Neuronal stem cell (in vitro differentiated cells): ENCODE measurements around the gene PFN1.

Source experiments
- DNase-seq: peaks from one replicate; pipeline ENCODE4 v3.0.0-alpha.2; 2013; ENCODE audit warnings: low spot score
- H2AFZ ChIP-seq: one replicate; pipeline ENCODE4 v1.6.1; 2013; ENCODE audit warnings: mild to moderate bottlenecking, low read length, inconsistent platforms
- H2AK5ac ChIP-seq: 2 replicates; pipeline ENCODE4 v1.6.1; 2013; ENCODE audit warnings: low read depth, mild to moderate bottlenecking, inconsistent platforms, low read length, moderate library complexity, mixed read lengths
- H2BK120ac ChIP-seq: 2 replicates; pipeline ENCODE4 v1.6.1; 2013; ENCODE audit warnings: low read depth, mild to moderate bottlenecking, inconsistent platforms, low read length, moderate library complexity, mixed read lengths
- H2BK12ac ChIP-seq: one replicate; pipeline ENCODE4 v1.6.1; 2013; ENCODE audit warnings: low read length, inconsistent platforms
- H2BK15ac ChIP-seq: 2 replicates; pipeline ENCODE4 v1.6.1; 2013; ENCODE audit warnings: mild to moderate bottlenecking, low read length, inconsistent platforms, mixed read lengths
- H2BK5ac ChIP-seq: one replicate; pipeline ENCODE4 v1.6.1; 2013; ENCODE audit warnings: inconsistent platforms, mild to moderate bottlenecking, low read length, moderate library complexity
- H3K14ac ChIP-seq: one replicate; pipeline ENCODE4 v1.6.1; 2013; ENCODE audit warnings: low read length, inconsistent platforms
- H3K18ac ChIP-seq: 2 replicates; pipeline ENCODE4 v1.6.1; 2013; ENCODE audit warnings: low read length, inconsistent platforms
- H3K23ac ChIP-seq: 2 replicates; pipeline ENCODE4 v1.6.1; 2013; ENCODE audit warnings: low read depth, mild to moderate bottlenecking, mixed read lengths, low read length, inconsistent platforms; ENCODE audit not compliant: poor library complexity
- H3K27ac ChIP-seq: replicated peaks from 3 replicates; pipeline ENCODE4 v1.5.1; 2013; ENCODE audit warnings: low read length, inconsistent platforms
- H3K27me3 ChIP-seq, 3 experiments: 2 replicates each; pipeline ENCODE4 v1.6.1; 2013; ENCODE audit warnings: low read length in 3 of 3, mild to moderate bottlenecking in 2 of 3, inconsistent platforms in 1 of 3, low read depth in 1 of 3, mixed read lengths in 1 of 3, moderate library complexity in 1 of 3; ENCODE audit not compliant: control insufficient read depth in 3 of 3, insufficient read depth in 3 of 3
- H3K36me3 ChIP-seq, 2 donors: replicated peaks in 1 of 2; 2 replicates each; pipeline ENCODE4 v1.6.1; 2013; ENCODE audit warnings: low read length in 2 of 2; ENCODE audit not compliant: control insufficient read depth in 2 of 2, insufficient read depth in 2 of 2
- H3K4ac ChIP-seq: 2 replicates; pipeline ENCODE4 v1.6.1; 2013; ENCODE audit warnings: inconsistent platforms, mild to moderate bottlenecking, low read length, moderate library complexity
- H3K4me1 ChIP-seq, 2 donors: 1 replicate in 1 of 2; 2 replicates in 1 of 2; pipeline ENCODE4 v1.6.1; 2013; ENCODE audit warnings: low read length in 2 of 2, low read depth in 1 of 2; ENCODE audit not compliant: control insufficient read depth in 2 of 2, insufficient read depth in 1 of 2
- H3K4me2 ChIP-seq: one replicate; pipeline ENCODE4 v1.6.1; 2013; ENCODE audit warnings: mild to moderate bottlenecking, low read length, inconsistent platforms; ENCODE audit not compliant: insufficient read depth, poor library complexity, severe bottlenecking
- H3K4me3 ChIP-seq, 2 donors: 2 replicates each; pipeline ENCODE4 v1.5.1; 2013; ENCODE audit warnings: low read length in 2 of 2, mild to moderate bottlenecking in 2 of 2, inconsistent platforms in 1 of 2, moderate library complexity in 1 of 2
- H3K79me1 ChIP-seq: one replicate; pipeline ENCODE4 v1.6.1; 2013; ENCODE audit warnings: low read depth, mild to moderate bottlenecking, inconsistent platforms, low read length, moderate library complexity
- H3K9ac ChIP-seq: one replicate; pipeline ENCODE4 v1.6.1; 2013; ENCODE audit warnings: mild to moderate bottlenecking, low read depth, low read length, inconsistent platforms; ENCODE audit not compliant: poor library complexity
- H3K9me3 ChIP-seq, 2 donors: replicated peaks in 1 of 2; 2 replicates each; pipeline versions ENCODE3 to v1.6.1; 2013; ENCODE audit warnings: low read length in 2 of 2, mild to moderate bottlenecking in 2 of 2, inconsistent platforms in 1 of 2, low read depth in 1 of 2, mixed read lengths in 1 of 2, moderate library complexity in 1 of 2; ENCODE audit not compliant: control insufficient read depth in 2 of 2, insufficient read depth in 1 of 2
- H4K8ac ChIP-seq: one replicate; pipeline ENCODE4 v1.6.1; 2013; ENCODE audit warnings: low read depth, mild to moderate bottlenecking, inconsistent platforms, low read length, moderate library complexity
- H4K91ac ChIP-seq: one replicate; pipeline ENCODE4 v1.6.1; 2013; ENCODE audit warnings: low read length, low read depth, mild to moderate bottlenecking, inconsistent platforms; ENCODE audit not compliant: poor library complexity
- WGBS, 2 donors: extraction: QIAGEN DNeasy Blood & Tissue Kit; methylation state at CpG; one replicate each; pipeline ENCODE4 v1.1.7; 2013; ENCODE audit warnings: missing lambda C conversion rate in 2 of 2, mixed read lengths in 1 of 2; ENCODE audit not compliant: insufficient read length in 2 of 2, insufficient replicate concordance in 1 of 2; ENCODE audit errors: extremely low coverage in 2 of 2; 5-methylcytosine and 5-hydroxymethylcytosine counted together

The PFN1 gene

GRCh38 chr17:4960279-4960922, 12.1 kb upstream of the PFN1 start:
- Histone ChIP-seq H3K14ac (no peak overlapping the region), H2BK15ac (no peak overlapping the region), H2BK5ac (no peak overlapping the region), H3K4ac (no peak overlapping the region), H3K9me3 (peaks cover 0 to 4% of the 10 kb centered on the region in 2 donors), H3K18ac (no peak overlapping the region), H3K27ac (no peak overlapping the region), H3K4me1 (no peaks in the 10 kb centered on the region), H2AK5ac (no peak overlapping the region), H3K23ac (no peak overlapping the region), H4K91ac (no peak overlapping the region), H3K9ac (no peak overlapping the region), H3K4me2 (no peak overlapping the region), H3K36me3 (peaks cover 14 to 63% of the 10 kb centered on the region in 2 donors), H3K4me3 (no peak overlapping the region), H4K8ac (no peak overlapping the region), H2BK120ac (no peak overlapping the region), H3K79me1 (no peaks in the 10 kb centered on the region), H2AFZ (no peak overlapping the region), H3K27me3 (no peaks in the 10 kb centered on the region), H2BK12ac (no peak overlapping the region)
- DNase-seq: no peak
- no CpG with 5 or more reads among the region's 9 CpGs for WGBS, 2 donors

- Histone ChIP-seq H3K36me3 (peaks cover 14 to 59% of the 10 kb centered on the region in 2 donors), H3K4ac (no peak overlapping the region)
Measured at GRCh38 chr17:4959261-4959965, 11.1 kb upstream of the PFN1 start.

GRCh38 chr17:4958102-4958501, 9.8 kb upstream of the PFN1 start:
- H3K4me1 ChIP-seq: no peaks in the 10 kb centered on the region
- H4K8ac ChIP-seq: no peak overlapping the region
- H3K14ac ChIP-seq: no peak overlapping the region
- H2AFZ ChIP-seq: no peak overlapping the region
- H3K9me3 ChIP-seq: no peaks in the 10 kb centered on the region
- H2BK15ac ChIP-seq: no peak overlapping the region
- H3K4me3 ChIP-seq: no peak overlapping the region
- no peak overlapping the region for H4K91ac ChIP-seq
- no peak overlapping the region for H2AK5ac ChIP-seq
- no peak overlapping the region for H2BK120ac ChIP-seq
- H3K27ac ChIP-seq: no peak overlapping the region
- no peaks in the 10 kb centered on the region for H3K79me1 ChIP-seq
- H2BK12ac ChIP-seq: no peak overlapping the region
- no peak overlapping the region for H3K18ac ChIP-seq
- no peak overlapping the region for H2BK5ac ChIP-seq
- no peak for DNase-seq
- no peak overlapping the region for H3K23ac ChIP-seq
- no peaks in the 10 kb centered on the region for H3K27me3 ChIP-seq
- H3K4me2 ChIP-seq: no peak overlapping the region
- H3K9ac ChIP-seq: no peak overlapping the region
- peaks cover 14 to 58% of the 10 kb centered on the region in 2 donors for H3K36me3 ChIP-seq
- no CpG with 5 or more reads among the region's 3 CpGs for WGBS, 2 donors
- H3K4ac ChIP-seq: no peak overlapping the region

More at GRCh38 chr17:4959261-4959965, 11.1 kb upstream of the PFN1 start:
- H2BK15ac ChIP-seq: no peak overlapping the region
- no peak overlapping the region for H3K18ac ChIP-seq
- no CpG with 5 or more reads among the region's 18 CpGs for WGBS, 2 donors
- no peak overlapping the region for H3K27ac ChIP-seq
- no peak overlapping the region for H3K23ac ChIP-seq
- H2BK12ac ChIP-seq: no peak overlapping the region
- no peaks in the 10 kb centered on the region for H3K4me1 ChIP-seq
- no peak for DNase-seq
- no peak overlapping the region for H2BK5ac ChIP-seq
- H2AFZ ChIP-seq: no peak overlapping the region
- no peaks in the 10 kb centered on the region for H3K79me1 ChIP-seq
- no peaks in the 10 kb centered on the region for H3K9me3 ChIP-seq
- no peak overlapping the region for H3K4me2 ChIP-seq
- H3K27me3 ChIP-seq: no peaks in the 10 kb centered on the region
- no peak overlapping the region for H3K14ac ChIP-seq
- no peak overlapping the region for H4K91ac ChIP-seq
- H3K9ac ChIP-seq: no peak overlapping the region
- no peak overlapping the region for H3K4me3 ChIP-seq
- H2AK5ac ChIP-seq: no peak overlapping the region
- no peak overlapping the region for H2BK120ac ChIP-seq
- H4K8ac ChIP-seq: no peak overlapping the region

- no peak overlapping the region for H2BK15ac ChIP-seq
- H2BK12ac ChIP-seq: no peak overlapping the region
- H2AFZ ChIP-seq: no peak overlapping the region
- H3K9me3 ChIP-seq: no peaks in the 10 kb centered on the region
- no peaks in the 10 kb centered on the region for H3K27me3 ChIP-seq
- no peak overlapping the region for H4K8ac ChIP-seq
- H2BK5ac ChIP-seq: no peak overlapping the region
- peaks cover 4% of the 10 kb centered on the region in 2 donors for H3K4me1 ChIP-seq
- H3K36me3 ChIP-seq: peaks cover 14 to 48% of the 10 kb centered on the region in 2 donors
- no peak overlapping the region for H3K23ac ChIP-seq
- no peak for DNase-seq
- no peak overlapping the region for H3K27ac ChIP-seq
- H3K79me1 ChIP-seq: no peaks in the 10 kb centered on the region
- no peak overlapping the region for H2BK120ac ChIP-seq
- peak overlapping the region; percentile 47 for H2AK5ac ChIP-seq
- H4K91ac ChIP-seq: no peak overlapping the region
- no peak overlapping the region for H3K4me3 ChIP-seq
- H3K14ac ChIP-seq: no peak overlapping the region
- H3K4ac ChIP-seq: no peak overlapping the region
- no CpG with 5 or more reads among the region's 10 CpGs for WGBS, 2 donors
- no peak overlapping the region for H3K4me2 ChIP-seq
- no peak overlapping the region for H3K18ac ChIP-seq
- H3K9ac ChIP-seq: no peak overlapping the region
Measured at GRCh38 chr17:4956493-4957061, 8.2 kb upstream of the PFN1 start.
